MM.1S (cell line): ENCODE data around the gene RGL4.

ENCODE experiments used
- DNase-seq: peaks from one replicate; pipeline ENCODE4 v3.0.0-alpha.2; 2015
- H2AFZ ChIP-seq: fragments of 300-600 bp; sonication (generic); 2 replicates; pipeline ENCODE4 v1.6.0; 2016; ENCODE audit warnings: antibody characterized with exemption, low read length
- H3F3A ChIP-seq: fragments of 300-600 bp; sonication (generic); 2 replicates; pipeline ENCODE4 v1.6.1; 2016; ENCODE audit warnings: mild to moderate bottlenecking, antibody characterized with exemption, low read length, moderate library complexity, mixed read lengths; ENCODE audit not compliant: insufficient read depth
- H3K27ac ChIP-seq: fragments of 300-600 bp; sonication (generic); 2 replicates; pipeline ENCODE4 v1.5.1; 2016; ENCODE audit warnings: mild to moderate bottlenecking, low read length
- H3K27me3 ChIP-seq: fragments of 300-600 bp; sonication (generic); replicated peaks from 2 replicates; pipeline ENCODE4 v1.6.0; 2016; ENCODE audit warnings: low read length; ENCODE audit not compliant: insufficient read depth
- H3K36me3 ChIP-seq: fragments of 300-600 bp; sonication (generic); replicated peaks from 2 replicates; pipeline ENCODE4 v1.6.1; 2016; ENCODE audit warnings: mild to moderate bottlenecking, low read length, mixed read lengths; ENCODE audit not compliant: insufficient read depth
- H3K4me1 ChIP-seq: fragments of 300-600 bp; sonication (generic); 2 replicates; pipeline ENCODE4 v1.6.1; 2016; ENCODE audit warnings: low read length, mixed read lengths
- H3K4me2 ChIP-seq: fragments of 300-600 bp; sonication (generic); 2 replicates; pipeline ENCODE4 v1.6.0; 2016; ENCODE audit warnings: low read depth, low read length
- H3K4me3 ChIP-seq: fragments of 300-600 bp; sonication (generic); 2 replicates; pipeline ENCODE4 v1.5.1; 2016; ENCODE audit warnings: low read length, mixed read lengths
- H3K79me2 ChIP-seq: fragments of 300-600 bp; sonication (generic); 2 replicates; pipeline ENCODE4 v1.6.1; 2016; ENCODE audit warnings: mixed run types, low read length, mixed read lengths
- H3K9ac ChIP-seq: fragments of 300-600 bp; sonication (generic); 2 replicates; pipeline ENCODE4 v1.6.1; 2016; ENCODE audit warnings: low read length, mixed read lengths
- H3K9me2 ChIP-seq: fragments of 300-600 bp; sonication (generic); replicated peaks from 2 replicates; pipeline ENCODE4 v1.6.1; 2016; ENCODE audit warnings: mild to moderate bottlenecking, low read length, mixed read lengths; ENCODE audit not compliant: insufficient read depth
- H3K9me3 ChIP-seq: fragments of 300-600 bp; sonication (generic); replicated peaks from 2 replicates; pipeline ENCODE4 v1.6.1; 2016; ENCODE audit warnings: mild to moderate bottlenecking, low read length, mixed read lengths; ENCODE audit not compliant: insufficient read depth
- H4K20me1 ChIP-seq: fragments of 300-600 bp; sonication (generic); 2 replicates; pipeline ENCODE4 v1.6.1; 2016; ENCODE audit warnings: mild to moderate bottlenecking, low read length, moderate library complexity, mixed read lengths; ENCODE audit not compliant: insufficient read depth
- EZH2 ChIP-seq: fragments of 300-600 bp; sonication (generic); optimal IDR thresholded peaks from 2 replicates; pipeline ENCODE3; 2017; ENCODE audit warnings: low read depth, mild to moderate bottlenecking, antibody characterized with exemption, low read length, mixed read lengths
- EZH2phosphoT487 ChIP-seq: fragments of 300-600 bp; sonication (generic); IDR thresholded peaks from 2 replicates; pipeline ENCODE4 v1.6.1; 2018; ENCODE audit warnings: antibody characterized with exemption, low read length
- TF ChIP-seq, protein P1 (sequence below): fragments of 300-600 bp; sonication (generic); IDR thresholded peaks from 2 replicates; pipeline ENCODE4 v1.5.1; 2016; ENCODE audit warnings: antibody characterized with exemption, low read length, mixed read lengths

RGL4 gene

DNA sequence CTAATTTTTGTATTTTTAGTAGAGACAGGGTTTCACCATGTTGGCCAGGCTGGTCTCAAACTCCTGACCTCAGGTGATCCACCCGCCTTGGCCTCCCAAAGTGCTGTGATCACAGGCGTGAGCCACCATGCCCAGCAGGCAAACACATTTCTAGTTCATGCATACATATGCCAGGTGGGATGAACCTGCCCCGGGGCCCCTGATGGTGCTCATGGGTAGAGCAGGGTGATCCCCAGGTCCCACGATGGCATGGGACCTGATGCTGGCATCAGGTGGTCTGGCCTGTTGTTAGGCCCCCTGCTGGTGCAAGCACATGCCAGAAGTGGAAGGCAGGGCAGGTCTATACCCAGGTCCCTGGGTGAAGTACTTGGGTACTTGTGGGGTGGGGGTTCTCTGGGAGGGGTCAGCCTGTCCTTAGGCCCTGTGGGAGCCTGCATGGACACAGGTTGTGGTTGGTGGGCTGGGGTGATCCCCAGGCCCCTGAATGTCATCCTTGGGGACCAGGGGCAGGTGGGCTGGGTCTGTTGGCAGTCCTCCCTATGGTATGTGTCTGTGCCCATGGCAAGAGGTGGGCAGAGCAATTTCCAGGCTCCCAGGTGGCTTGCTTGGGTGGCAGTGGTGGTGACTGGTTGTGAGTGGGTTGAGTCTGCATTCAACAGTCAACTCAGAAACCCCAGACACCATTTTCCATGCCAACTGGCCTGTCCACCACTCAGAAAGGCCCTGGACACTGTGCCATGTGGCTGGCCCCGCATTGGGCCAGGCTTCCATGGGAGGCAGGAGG, 9.6 kb upstream of the RGL4 start:
- TF ChIP-seq EZH2 (no peak), EZH2phosphoT487 (no peak)
- TF ChIP-seq, protein P1, sequence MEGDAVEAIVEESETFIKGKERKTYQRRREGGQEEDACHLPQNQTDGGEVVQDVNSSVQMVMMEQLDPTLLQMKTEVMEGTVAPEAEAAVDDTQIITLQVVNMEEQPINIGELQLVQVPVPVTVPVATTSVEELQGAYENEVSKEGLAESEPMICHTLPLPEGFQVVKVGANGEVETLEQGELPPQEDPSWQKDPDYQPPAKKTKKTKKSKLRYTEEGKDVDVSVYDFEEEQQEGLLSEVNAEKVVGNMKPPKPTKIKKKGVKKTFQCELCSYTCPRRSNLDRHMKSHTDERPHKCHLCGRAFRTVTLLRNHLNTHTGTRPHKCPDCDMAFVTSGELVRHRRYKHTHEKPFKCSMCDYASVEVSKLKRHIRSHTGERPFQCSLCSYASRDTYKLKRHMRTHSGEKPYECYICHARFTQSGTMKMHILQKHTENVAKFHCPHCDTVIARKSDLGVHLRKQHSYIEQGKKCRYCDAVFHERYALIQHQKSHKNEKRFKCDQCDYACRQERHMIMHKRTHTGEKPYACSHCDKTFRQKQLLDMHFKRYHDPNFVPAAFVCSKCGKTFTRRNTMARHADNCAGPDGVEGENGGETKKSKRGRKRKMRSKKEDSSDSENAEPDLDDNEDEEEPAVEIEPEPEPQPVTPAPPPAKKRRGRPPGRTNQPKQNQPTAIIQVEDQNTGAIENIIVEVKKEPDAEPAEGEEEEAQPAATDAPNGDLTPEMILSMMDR, result no peak
- DNase-seq, result no peak
- Histone ChIP-seq H3K36me3 (no peaks in the 10 kb centered on the region), H3K9me2 (no peaks in the 10 kb centered on the region), H3K4me1 (no peaks in the 10 kb centered on the region), H3F3A (no peaks in the 10 kb centered on the region), H3K4me2 (no peak overlapping the region), H2AFZ (no peak overlapping the region), H3K27me3 (no peaks in the 10 kb centered on the region), H4K20me1 (no peaks in the 10 kb centered on the region), H3K79me2 (no peaks in the 10 kb centered on the region), H3K4me3 (no peak overlapping the region), H3K9me3 (no peaks in the 10 kb centered on the region), H3K9ac (no peak overlapping the region), H3K27ac (no peak overlapping the region)

DNA sequence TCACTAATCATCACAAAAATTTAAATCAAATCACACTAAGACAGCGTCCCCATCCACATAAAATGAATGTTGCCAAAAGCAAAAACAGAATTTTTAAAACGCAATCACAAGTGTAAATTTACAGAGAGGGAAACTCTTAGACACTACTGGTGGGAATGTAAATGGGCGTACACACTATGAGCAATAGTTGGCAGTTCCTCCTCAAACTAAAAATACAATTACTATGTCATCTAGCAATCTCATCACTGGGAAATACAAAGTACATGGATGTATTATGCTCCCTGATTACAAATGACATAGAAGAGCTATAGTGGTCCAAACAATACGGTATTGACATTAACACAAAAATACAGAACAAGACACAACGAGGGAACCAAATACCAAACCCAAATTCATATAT, 8.7 kb upstream of the RGL4 start:
- H3K4me1 ChIP-seq, result no peaks in the 10 kb centered on the region
- no peak for DNase-seq
- no peaks in the 10 kb centered on the region for H3F3A ChIP-seq
- H3K4me3 ChIP-seq, result no peak overlapping the region
- no peaks in the 10 kb centered on the region for H3K36me3 ChIP-seq
- H3K9me3 ChIP-seq, result no peaks in the 10 kb centered on the region
- H3K79me2 ChIP-seq, result no peaks in the 10 kb centered on the region
- no peak overlapping the region for H3K4me2 ChIP-seq
- H3K27me3 ChIP-seq, result no peaks in the 10 kb centered on the region
- H3K9ac ChIP-seq, result no peak overlapping the region
- TF ChIP-seq EZH2phosphoT487 (no peak), EZH2 (no peak)
- TF ChIP-seq, protein P1, result no peak
- no peak overlapping the region for H2AFZ ChIP-seq
- no peak overlapping the region for H3K27ac ChIP-seq
- no peaks in the 10 kb centered on the region for H4K20me1 ChIP-seq
- H3K9me2 ChIP-seq, result no peaks in the 10 kb centered on the region

DNA sequence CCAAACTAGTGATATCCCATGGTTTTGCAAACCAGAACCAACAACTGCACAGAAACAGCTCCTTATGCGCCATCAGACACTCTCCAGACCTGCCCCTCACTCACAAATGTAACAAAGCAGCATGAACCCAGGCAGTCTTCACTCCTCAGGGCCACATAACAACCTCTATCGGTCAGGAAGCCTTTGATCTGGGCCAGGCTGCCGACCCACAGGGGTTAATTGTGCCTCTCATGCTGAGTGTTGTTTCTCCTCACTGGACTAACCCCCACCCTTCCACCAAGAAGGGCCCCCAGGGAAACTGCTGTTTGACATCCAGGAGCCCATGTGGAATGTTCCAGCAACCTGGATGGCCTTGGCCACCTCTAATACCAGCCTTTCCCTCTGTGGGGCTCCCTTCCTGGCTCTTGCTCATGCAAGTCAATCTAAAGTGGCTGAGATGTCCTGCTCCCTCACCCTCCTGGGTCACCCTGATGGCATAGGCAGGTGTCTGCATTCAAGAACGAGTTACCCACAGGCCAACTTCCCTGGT, 7.9 kb upstream of the RGL4 start:
- no peaks in the 10 kb centered on the region for H3K4me1 ChIP-seq
- TF ChIP-seq EZH2phosphoT487, result no peak
- TF ChIP-seq, protein P1, result no peak
- TF ChIP-seq EZH2, result no peak
- no peaks in the 10 kb centered on the region for H3K9me3 ChIP-seq
- no peak overlapping the region for H3K27ac ChIP-seq
- DNase-seq, result no peak
- H3K36me3 ChIP-seq, result no peaks in the 10 kb centered on the region
- no peaks in the 10 kb centered on the region for H3F3A ChIP-seq
- H2AFZ ChIP-seq, result no peak overlapping the region
- H3K4me3 ChIP-seq, result no peak overlapping the region
- H3K4me2 ChIP-seq, result no peak overlapping the region
- no peak overlapping the region for H3K9ac ChIP-seq
- no peaks in the 10 kb centered on the region for H3K27me3 ChIP-seq
- H4K20me1 ChIP-seq, result no peaks in the 10 kb centered on the region
- H3K79me2 ChIP-seq, result no peaks in the 10 kb centered on the region
- no peaks in the 10 kb centered on the region for H3K9me2 ChIP-seq
